Body of pancreas (tissue), 4 donors: ENCODE measurements around the gene SLC34A3.
A peak's percentile ranks its signal among the peaks of the same experiment; 100 is the strongest.
"Not testable (repeated sequence)": the region's sequence is repeated elsewhere in the genome, so short reads cannot be mapped to it uniquely, and the experiment has no call there.

Experiments used
- POLR2A ChIP-seq, 3 donors: fragments of 450-650 bp; IDR thresholded peaks; one replicate each; pipeline ENCODE4 v1.6.1; 2016; ENCODE audit warnings: antibody characterized with exemption in 3 of 3, mild to moderate bottlenecking in 2 of 3
- TF ChIP-seq, protein P1 (sequence below), 7 experiments: fragments of 450-650 bp in 4 of 7; fragments of 200-600 bp in 3 of 7; sonication (generic) in 3 of 7; IDR thresholded peaks; one replicate each; pipeline ENCODE4 v1.5.1; 2016 to 2019; ENCODE audit warnings: antibody characterized with exemption in 7 of 7

DNA sequence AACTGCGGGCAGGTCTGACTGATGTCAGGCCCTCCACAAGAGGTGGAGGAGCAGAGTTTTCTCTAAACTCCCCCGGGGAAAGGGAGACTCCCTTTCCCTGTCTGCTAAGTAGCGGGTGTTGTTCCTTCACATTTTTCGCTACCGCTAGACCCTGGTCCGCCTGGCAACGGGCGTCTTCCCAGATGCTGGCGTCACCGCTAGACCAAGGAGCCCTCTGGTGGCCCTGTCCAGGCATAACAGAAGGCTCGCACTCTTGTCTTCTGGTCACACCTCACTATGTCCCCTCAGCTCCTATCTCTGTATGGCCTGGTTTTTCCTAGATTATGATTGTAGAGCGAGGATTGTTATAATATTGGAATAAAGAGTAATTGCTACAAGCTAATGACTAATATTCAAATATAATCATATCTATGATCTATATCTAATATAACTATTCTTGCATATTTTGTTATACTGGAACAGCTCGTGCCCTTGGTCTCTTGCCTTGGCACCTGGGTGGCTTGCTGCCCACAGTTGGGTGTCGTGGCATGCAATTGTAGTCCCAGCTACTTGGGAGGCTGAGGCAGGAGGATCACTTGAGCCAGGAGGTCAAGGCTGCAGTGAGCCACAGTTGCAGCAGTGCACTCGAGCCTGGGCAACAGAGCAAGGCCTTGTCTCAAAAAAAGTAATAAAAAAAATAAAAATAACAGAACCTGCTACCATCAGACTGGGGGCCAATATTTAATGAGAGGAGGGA lies 31.6 kb downstream of the SLC34A3 start:
- TF ChIP-seq, protein P1, sequence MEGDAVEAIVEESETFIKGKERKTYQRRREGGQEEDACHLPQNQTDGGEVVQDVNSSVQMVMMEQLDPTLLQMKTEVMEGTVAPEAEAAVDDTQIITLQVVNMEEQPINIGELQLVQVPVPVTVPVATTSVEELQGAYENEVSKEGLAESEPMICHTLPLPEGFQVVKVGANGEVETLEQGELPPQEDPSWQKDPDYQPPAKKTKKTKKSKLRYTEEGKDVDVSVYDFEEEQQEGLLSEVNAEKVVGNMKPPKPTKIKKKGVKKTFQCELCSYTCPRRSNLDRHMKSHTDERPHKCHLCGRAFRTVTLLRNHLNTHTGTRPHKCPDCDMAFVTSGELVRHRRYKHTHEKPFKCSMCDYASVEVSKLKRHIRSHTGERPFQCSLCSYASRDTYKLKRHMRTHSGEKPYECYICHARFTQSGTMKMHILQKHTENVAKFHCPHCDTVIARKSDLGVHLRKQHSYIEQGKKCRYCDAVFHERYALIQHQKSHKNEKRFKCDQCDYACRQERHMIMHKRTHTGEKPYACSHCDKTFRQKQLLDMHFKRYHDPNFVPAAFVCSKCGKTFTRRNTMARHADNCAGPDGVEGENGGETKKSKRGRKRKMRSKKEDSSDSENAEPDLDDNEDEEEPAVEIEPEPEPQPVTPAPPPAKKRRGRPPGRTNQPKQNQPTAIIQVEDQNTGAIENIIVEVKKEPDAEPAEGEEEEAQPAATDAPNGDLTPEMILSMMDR (IDR thresholded peaks at IDR 0.05) = peak; percentile 20 to 56 (median 44)
- not testable (repeated sequence) for TF ChIP-seq POLR2A (IDR thresholded peaks at IDR 0.05)
